NCI-H2196 treated with DMSO at 0.1 percent for 48 hours (cell line): ENCODE results near the gene CD300A.

Experiments
- DNase-seq: peaks from one replicate; lab custom pipeline; 2025; ENCODE audit not compliant: unreplicated experiment; lab: John Stamatoyannopoulos, UW

The CD300A gene

GRCh38 chr17:74439691-74440567, 26.5 kb upstream of the CD300A start:
- no peak for DNase-seq

GRCh38 chr17:74441537-74441936, 24.9 kb upstream of the CD300A start:
- DNase-seq = no peak

- DNase-seq = no peak
Observed at GRCh38 chr17:74442291-74442669, 24.2 kb upstream of the CD300A start.

DNA sequence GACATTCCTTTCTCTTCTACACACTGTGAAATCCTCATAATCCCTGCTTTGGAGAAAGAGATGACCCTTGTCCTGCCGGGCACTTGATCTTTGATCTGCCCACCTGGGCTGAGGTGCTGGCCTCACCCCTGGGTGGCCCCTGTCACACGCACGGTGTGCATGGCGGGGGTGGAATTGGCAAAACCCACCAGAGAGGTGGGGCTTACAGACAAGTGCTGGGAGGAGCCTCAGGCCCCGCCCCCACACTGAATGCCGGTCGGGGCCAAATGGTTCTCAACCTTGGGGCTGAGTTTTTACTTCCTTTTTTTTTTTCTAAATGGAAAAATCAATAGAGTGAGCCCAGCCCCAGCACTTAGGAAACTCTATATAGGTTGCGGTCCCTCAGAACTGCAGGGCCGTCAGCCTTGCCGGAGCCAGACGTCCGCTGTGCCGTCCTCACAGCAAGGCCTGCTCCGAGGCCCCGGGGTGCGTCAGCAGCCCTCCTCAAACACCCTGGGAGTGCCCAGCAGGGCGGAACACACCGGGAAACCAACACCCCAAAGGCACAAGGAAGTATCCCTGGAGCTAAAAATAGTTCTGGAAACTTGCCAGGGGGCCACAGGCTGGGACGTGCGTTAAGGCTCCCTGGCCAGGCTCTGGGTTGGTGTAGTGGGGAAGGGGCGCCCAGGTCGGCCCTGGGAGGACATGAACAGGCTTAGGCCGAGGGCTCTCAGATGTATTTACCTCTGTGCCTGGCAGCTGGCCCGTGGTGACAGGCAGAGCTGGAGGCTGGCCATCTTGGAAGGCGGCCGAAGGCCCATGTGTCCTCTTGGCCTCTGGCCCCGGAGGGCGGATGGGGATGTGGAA, 23.5 kb upstream of the CD300A start:
- peak; percentile 87 for DNase-seq

- DNase-seq = no peak
Observed at GRCh38 chr17:74443516-74444296, 22.7 kb upstream of the CD300A start.

- peak; percentile 40 for DNase-seq
Observed at GRCh38 chr17:74444406-74444805, 22.0 kb upstream of the CD300A start.

GRCh38 chr17:74445158-74445557, 21.3 kb upstream of the CD300A start:
- no peak for DNase-seq

DNA sequence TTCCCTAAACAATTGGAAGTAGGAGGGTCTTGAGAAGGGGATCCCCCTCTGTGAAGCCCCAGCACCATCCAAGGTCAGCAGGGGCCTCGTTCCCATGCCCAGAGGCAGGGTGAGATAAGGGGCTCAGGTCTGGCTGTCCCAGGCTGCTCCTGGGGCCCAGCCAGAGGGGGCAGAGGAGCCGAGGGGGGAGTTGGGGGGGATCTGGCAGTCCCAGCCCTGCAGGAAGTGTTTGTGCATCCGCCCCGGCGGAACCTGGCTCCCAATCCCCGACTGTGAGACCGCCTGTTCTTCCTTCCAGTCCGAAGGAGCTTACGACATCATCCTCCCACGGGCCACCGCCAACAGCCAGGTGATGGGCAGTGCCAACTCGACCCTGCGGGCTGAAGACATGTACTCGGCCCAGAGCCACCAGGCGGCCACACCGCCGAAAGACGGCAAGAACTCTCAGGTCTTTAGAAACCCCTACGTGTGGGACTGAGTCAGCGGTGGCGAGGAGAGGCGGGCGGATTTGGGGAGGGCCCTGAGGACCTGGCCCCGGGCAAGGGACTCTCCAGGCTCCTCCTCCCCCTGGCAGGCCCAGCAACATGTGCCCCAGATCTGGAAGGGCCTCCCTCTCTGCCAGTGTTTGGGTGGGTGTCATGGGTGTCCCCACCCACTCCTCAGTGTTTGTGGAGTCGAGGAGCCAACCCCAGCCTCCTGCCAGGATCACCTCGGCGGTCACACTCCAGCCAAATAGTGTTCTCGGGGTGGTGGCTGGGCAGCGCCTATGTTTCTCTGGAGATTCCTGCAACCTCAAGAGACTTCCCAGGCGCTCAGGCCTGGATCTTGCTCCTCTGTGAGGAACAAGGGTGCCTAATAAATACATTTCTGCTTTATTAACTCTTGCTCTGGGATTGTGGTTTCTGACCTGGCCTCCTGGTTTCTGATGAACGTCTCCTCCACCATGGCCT, 19.6 kb upstream of the CD300A start:
- DNase-seq = no peak

DNA sequence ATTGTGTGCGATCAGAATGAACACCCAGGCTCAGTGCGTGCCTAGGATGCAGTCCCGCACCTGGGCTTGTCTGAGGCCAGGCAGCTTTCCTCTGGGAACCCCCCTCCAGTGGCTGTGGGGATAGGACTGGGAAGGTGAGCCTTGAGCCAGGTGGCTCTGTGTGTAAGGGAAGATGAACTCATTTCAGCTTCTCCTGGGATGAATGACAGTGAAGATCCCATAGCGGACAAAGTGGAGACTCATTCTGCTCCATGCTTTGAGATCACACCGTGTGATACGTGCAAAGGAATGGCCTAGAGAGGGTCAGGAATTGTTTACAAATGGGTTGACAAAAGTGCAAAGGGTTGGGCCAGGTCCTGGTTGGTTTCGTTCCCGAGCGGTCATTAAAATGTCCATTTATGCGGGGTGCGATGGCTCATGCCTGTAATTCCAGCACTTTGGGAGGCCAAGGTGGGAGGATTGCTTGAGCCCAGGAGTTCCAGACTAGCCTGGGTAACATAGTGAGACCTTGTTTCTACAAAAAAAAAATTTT, 18.7 kb upstream of the CD300A start:
- no peak for DNase-seq

GRCh38 chr17:74448756-74449155, 17.7 kb upstream of the CD300A start:
- DNase-seq = no peak

GRCh38 chr17:74449306-74449705, 17.1 kb upstream of the CD300A start:
- no peak for DNase-seq

DNA sequence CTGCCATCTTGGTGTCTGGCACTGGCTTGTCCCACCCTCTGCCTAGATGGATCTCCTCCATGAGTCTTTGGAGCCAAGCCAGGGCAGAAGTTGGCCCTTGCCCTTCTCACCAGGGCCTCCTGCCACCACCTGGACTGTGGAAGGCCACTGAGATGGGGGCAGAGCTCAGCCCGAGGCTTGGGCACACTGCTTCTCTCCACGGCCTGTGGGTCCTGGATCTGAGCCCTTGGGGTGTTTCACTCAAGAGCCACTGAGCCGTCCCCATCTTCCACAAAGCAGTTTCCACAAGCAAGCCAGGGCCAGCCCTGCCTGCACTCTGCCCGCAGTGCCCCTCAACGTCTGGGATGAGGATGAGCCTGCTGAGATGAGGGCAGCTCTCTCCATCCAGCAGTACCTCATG, 16.7 kb upstream of the CD300A start:
- no peak for DNase-seq

DNA sequence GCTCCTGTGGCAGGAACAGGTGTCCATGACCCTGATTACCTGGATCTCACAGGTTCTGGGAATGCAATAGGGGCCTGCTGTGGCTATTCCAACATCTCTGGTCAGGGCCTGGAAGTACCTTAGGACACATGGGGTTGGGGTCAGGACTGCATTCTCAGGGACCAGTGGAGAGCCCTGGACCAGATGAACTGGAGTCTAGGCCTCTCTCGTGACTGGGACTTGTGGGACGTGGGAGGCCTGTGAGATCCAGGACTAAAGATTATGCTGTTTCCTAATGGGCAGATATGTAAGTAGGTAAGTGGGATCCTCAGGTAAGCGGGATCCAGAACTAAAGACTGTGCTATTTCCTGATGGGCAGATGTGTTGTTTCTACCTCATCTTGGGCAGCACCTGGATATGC, 16.2 kb upstream of the CD300A start:
- no peak for DNase-seq

DNA sequence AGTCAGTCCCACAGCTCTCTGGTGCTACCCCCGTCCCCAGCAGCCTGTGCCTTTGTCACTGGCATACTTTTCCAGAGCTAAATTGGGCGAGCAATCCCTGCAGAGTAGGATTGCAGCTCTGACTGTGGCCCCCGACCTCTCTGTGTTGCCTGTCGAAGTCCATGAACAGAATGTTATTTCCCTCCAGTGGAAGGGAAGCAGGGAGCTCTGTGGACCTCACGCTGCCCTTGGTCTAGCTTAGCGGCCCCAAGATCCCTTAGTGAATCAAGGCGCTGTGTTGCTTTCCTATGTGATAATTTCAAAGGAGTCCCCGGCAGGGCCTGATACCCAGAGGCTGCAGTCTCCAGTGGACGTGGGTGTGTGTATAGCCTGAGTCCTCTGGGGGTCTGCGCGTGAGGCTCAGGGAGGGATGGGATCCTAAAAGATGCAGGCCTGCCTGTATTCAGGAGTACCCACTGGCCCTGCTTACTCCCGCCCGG, 15.5 kb upstream of the CD300A start:
- DNase-seq = no peak

DNA sequence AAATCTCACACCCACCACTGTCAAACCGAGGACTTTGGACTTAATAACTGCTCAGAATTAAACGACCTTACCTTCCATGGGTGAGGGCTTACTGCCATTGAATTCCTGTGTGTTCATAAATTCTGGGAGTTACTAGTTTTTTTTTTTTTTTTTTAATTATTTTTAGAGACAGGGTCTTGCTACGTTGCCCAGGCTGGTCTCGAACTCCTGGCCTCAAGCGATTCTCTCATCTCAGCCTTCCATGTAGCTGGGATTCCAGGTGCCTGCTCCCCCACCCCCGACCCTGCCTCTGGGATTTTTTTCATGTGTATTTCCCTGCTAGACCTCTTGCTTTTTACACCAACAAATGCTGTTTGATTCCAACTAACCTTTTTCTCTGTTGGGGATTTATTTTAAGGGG, 14.9 kb upstream of the CD300A start:
- DNase-seq = no peak

DNA sequence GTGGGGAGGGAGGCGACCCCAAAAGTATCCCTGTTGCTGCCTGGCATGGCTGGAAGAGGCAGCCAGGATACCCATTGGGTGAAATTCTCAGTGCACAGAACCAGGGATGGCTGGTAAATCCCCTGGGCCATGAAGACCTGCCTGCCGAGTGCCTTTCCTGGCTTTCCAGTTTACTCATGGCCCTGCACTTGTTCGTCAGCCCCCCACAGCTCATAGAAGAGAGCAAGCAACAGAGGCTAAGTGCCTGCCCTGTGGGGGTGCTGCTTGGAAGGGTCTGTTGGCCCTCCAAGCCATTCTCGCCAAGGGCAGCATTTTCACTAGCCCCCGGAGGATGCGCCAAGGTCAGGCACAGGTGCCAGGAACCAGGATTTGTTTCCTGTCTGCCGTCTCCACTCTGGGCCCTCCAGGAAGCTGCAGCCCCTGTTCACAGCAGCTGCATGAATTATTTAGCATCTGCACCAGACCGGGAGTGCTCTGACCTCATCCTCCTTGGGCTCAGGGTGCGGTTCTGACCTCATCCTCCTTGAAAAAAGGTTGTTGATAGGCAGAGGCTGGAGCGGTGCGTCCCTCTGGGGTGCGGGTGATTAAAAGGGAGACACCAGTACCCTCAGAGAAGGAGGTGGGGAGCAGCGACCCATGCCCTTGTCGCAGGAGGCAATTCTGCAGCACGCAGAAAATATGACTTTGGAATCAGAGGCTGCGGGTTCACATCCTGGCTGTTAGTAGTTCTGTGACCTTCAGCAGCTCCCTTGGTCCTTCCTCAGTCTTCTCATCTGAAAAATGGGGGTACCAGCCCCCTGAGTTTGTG, 14.2 kb upstream of the CD300A start:
- DNase-seq = peak; percentile 21

DNA sequence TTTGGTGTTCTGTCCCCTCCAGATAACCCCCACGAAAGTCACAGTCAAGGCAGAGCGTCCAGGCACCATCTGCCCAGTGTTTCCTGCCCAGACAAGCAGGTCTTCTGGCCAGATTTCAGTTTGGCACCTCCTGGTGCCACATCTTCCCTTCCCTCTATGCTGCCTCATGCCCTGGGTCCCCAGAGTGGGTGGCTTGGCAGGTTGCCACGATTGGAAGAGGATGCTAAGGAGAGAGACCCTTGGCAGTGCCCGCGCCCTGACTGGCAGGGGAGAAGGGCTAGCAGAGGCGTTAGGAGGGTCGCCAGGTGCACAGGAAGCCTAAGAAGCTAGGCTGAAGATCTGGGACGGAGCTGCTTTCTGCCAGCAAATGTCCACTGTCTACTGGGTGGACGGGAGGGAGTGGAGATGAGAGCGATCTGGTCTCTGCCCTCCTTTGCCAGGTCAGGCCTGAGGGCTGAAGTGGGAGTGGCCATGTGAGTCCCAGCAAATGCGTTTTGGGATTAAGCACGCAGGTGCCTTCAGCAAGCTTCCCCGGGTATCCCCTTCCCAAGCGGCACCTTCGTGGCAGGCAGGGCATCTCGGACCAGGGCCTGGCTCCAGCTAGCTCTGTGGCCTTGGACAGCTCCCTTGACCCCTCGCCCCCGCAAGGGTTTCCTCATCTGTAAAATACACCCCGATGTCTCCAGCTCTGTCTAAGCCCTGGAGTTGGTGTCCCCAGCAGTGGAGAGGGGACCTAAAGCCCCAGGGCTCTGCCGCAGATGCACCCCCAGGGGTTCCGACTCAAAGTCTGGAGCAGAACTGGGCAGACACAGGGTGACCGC, 13.4 kb upstream of the CD300A start:
- peak; percentile 24 for DNase-seq

GRCh38 chr17:74453665-74454196, 12.7 kb upstream of the CD300A start:
- peak; percentile 16 for DNase-seq
